Muscle layer of colon (tissue), 2 donors: Measurements from ENCODE around the gene TXNL1.

Experiments used
- H3K27ac ChIP-seq: one replicate; pipeline ENCODE4 v1.7.0; 2013; ENCODE audit warnings: low read depth, mild to moderate bottlenecking, low read length, moderate library complexity
- H3K27me3 ChIP-seq, 2 donors: one replicate each; pipeline ENCODE4 v1.7.0; 2013; ENCODE audit warnings: low read length in 2 of 2, mild to moderate bottlenecking in 2 of 2; ENCODE audit not compliant: insufficient read depth in 2 of 2, control insufficient read depth in 1 of 2
- H3K36me3 ChIP-seq: one replicate; pipeline ENCODE4 v1.7.0; 2013; ENCODE audit warnings: mild to moderate bottlenecking, low read length; ENCODE audit not compliant: insufficient read depth
- H3K4me1 ChIP-seq: one replicate; pipeline ENCODE4 v1.7.0; 2013; ENCODE audit warnings: mild to moderate bottlenecking, low read length; ENCODE audit not compliant: insufficient read depth
- H3K4me3 ChIP-seq, 2 donors: one replicate each; pipeline ENCODE4 v1.7.0; 2013; ENCODE audit warnings: low read length in 2 of 2, low read depth in 1 of 2, mild to moderate bottlenecking in 1 of 2, moderate library complexity in 1 of 2
- H3K9ac ChIP-seq: one replicate; pipeline ENCODE4 v1.7.0; 2013; ENCODE audit warnings: low read length
- H3K9me3 ChIP-seq: one replicate; pipeline ENCODE4 v1.7.0; 2013; ENCODE audit warnings: mild to moderate bottlenecking, low read length
- donor health status: abdominal sarcoma.
- donor health status: Adenocarcinoma of cecum.

TXNL1 gene

DNA sequence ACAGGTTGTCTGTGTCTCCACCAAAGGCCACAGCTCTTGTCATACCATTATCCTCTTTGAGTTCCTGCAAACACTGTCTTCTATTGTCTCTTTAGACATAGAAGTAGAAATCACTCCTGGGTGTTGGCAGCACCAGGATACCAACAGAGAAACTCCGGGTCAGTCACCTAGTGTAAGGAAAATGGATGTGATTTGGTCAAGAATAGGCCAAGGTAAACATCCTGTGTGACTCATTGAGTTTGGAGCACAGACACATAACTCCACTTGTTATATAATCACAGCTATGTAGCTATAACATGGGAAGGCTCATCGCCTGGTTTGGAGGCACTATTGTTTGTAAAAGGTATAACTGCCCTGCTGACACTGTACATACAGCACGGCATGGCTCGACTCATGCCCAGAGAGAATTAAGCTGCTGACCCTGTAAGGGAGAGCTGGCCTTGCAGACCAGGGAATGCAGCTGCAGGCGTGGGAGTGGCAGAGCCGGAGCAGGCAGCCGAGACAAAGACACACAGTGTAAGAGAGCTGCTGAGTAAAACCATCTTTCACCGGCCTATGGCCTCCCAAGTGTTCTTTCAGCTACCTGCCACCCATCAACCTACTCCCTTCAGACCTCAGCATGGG, 3.4 kb upstream of the TXNL1 start:
- Histone ChIP-seq H3K27me3 (no peaks in the 10 kb centered on the region), H3K36me3 (no peaks in the 10 kb centered on the region), H3K9me3 (no peaks in the 10 kb centered on the region), H3K4me3 (no peak overlapping the region), H3K27ac (no peak overlapping the region), H3K9ac (no peak overlapping the region), H3K4me1 (peaks cover 1% of the 10 kb centered on the region)

DNA sequence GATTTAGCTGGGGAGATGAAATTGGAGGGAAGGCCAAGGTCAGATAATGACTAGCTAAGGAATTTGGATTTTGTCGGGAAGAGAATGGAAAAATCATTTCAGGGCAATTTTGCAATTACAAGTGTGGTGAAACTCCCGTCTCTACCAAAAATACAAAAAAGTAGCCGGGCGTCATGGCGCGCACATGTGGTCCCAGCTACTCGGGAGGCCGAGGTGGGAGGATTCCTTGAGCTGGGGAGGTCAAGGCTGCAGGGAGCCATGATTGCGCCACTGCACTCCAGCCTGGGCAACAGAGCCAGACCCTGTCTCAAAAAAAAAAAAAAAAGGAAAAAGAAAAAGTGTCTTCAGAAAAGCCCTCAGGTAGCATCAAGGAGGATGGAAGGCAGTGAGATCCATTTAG, 1.2 kb upstream of the TXNL1 start:
- no peak overlapping the region for H3K9ac ChIP-seq
- no peak overlapping the region for H3K27ac ChIP-seq
- no peak overlapping the region for H3K4me3 ChIP-seq
- H3K4me1 ChIP-seq: peaks cover 19% of the 10 kb centered on the region
- H3K27me3 ChIP-seq: no peaks in the 10 kb centered on the region
- H3K9me3 ChIP-seq: no peaks in the 10 kb centered on the region
- H3K36me3 ChIP-seq: no peaks in the 10 kb centered on the region

- H3K4me1 ChIP-seq: peaks cover 19% of the 10 kb centered on the region
- peak overlapping the region; percentile 30 to 47 for H3K4me3 ChIP-seq
- peak overlapping the region; percentile 87 for H3K27ac ChIP-seq
- H3K9me3 ChIP-seq: no peaks in the 10 kb centered on the region
- H3K9ac ChIP-seq: peak overlapping the region; percentile 36
- no peaks in the 10 kb centered on the region for H3K27me3 ChIP-seq
- H3K36me3 ChIP-seq: no peaks in the 10 kb centered on the region
Observed at GRCh38 chr18:56639104-56639381, 651 bp upstream of the TXNL1 start.

GRCh38 chr18:56637711-56638231, 621 bp downstream of the TXNL1 start:
- peak overlapping the region; percentile 94 for H3K9ac ChIP-seq
- H3K9me3 ChIP-seq: no peaks in the 10 kb centered on the region
- H3K27ac ChIP-seq: peak overlapping the region; percentile 98
- H3K4me3 ChIP-seq: peak overlapping the region; percentile 70 to 97
- H3K27me3 ChIP-seq: no peaks in the 10 kb centered on the region
- peaks cover 19% of the 10 kb centered on the region for H3K4me1 ChIP-seq
- H3K36me3 ChIP-seq: peaks cover 2% of the 10 kb centered on the region

- H3K27ac ChIP-seq: peak overlapping the region; percentile 98
Observed at GRCh38 chr18:56637176-56637575, 1.2 kb downstream of the TXNL1 start.

DNA sequence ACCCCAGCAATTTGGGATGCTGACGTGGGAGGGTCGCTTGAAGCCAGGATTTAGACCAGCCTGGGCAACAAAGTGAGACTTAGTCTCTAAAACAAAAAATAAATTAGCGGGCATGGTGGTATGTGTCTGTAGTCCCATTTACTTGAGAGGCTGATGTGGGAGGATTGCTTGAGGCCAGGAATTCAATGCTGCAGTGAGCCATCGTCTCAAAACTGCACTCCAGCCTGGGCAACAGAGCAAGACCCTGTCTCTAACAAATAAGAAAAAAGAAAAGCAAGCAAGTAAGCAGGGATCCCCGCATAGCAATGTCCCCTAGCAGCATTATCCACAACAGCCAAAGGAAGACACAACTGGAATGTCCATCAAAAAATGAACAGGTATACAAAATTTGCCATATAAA, 3.4 kb downstream of the TXNL1 start:
- H3K4me1 ChIP-seq: peaks cover 26% of the 10 kb centered on the region
- no peaks in the 10 kb centered on the region for H3K27me3 ChIP-seq
- H3K4me3 ChIP-seq: no peak overlapping the region
- H3K36me3 ChIP-seq: peaks cover 6% of the 10 kb centered on the region
- H3K9ac ChIP-seq: no peak overlapping the region
- no peak overlapping the region for H3K27ac ChIP-seq
- H3K9me3 ChIP-seq: no peaks in the 10 kb centered on the region

More at GRCh38 chr18:56637176-56637575, 1.2 kb downstream of the TXNL1 start:
- H3K4me1 ChIP-seq: peaks cover 22% of the 10 kb centered on the region
- peak overlapping the region; percentile 94 for H3K9ac ChIP-seq
- H3K4me3 ChIP-seq: peak overlapping the region; percentile 70 to 97
- H3K36me3 ChIP-seq: peaks cover 6% of the 10 kb centered on the region
- no peaks in the 10 kb centered on the region for H3K9me3 ChIP-seq
- H3K27me3 ChIP-seq: no peaks in the 10 kb centered on the region

GRCh38 chr18:56632070-56633022, 6.0 kb downstream of the TXNL1 start:
- H3K27ac ChIP-seq: no peak overlapping the region
- no peak overlapping the region for H3K9ac ChIP-seq
- peaks cover 6% of the 10 kb centered on the region for H3K36me3 ChIP-seq
- H3K4me1 ChIP-seq: peaks cover 26% of the 10 kb centered on the region
- no peaks in the 10 kb centered on the region for H3K9me3 ChIP-seq
- H3K4me3 ChIP-seq: no peak overlapping the region
- no peaks in the 10 kb centered on the region for H3K27me3 ChIP-seq

DNA sequence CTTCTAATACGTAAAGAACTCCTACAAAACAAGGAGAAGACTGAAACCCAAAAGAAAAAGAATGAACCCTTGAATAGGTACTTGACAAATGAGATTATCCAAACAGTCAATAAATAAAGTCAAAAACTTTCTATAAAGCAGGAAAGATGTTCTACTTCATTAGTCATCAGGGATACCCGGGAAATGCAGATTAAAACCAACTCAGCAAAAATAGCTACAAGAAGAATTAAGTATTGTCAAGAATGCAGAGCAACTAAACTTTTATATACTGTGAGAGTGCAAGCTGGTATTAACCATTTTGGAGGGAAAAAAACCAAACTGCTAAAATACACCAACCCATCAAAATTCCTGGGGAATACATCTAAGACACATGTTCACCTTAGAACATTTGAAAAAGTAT, 10.4 kb downstream of the TXNL1 start:
- H3K27ac ChIP-seq: no peak overlapping the region
- H3K4me3 ChIP-seq: no peak overlapping the region
- H3K27me3 ChIP-seq: no peaks in the 10 kb centered on the region
- peaks cover 8% of the 10 kb centered on the region for H3K4me1 ChIP-seq
- peaks cover 10% of the 10 kb centered on the region for H3K36me3 ChIP-seq
- H3K9me3 ChIP-seq: no peaks in the 10 kb centered on the region
- H3K9ac ChIP-seq: no peak overlapping the region

GRCh38 chr18:56615738-56616520, 22.5 kb downstream of the TXNL1 start:
- Histone ChIP-seq H3K9ac (no peak overlapping the region), H3K4me3 (no peak overlapping the region), H3K9me3 (no peaks in the 10 kb centered on the region), H3K27me3 (no peaks in the 10 kb centered on the region), H3K4me1 (no peaks in the 10 kb centered on the region), H3K36me3 (peaks cover 50% of the 10 kb centered on the region), H3K27ac (no peak overlapping the region)

DNA sequence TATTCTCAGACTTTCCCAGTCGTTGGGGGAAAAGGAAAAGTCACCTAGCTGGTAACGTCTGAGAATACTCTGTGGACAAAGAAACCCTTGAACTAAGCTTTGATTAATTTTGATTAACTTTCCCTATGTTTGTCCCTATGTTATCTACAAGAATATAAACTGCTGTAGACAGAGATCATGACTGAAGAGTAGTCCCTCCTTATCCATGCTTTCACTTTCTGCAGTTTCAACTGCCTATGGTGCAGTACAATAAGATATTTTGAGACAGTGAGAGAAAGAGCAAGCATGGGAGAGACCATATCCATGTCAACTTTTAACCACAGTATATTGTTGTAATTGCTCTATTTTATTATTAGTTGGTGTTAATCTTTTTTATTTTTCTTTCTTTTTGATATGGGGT, 31.8 kb downstream of the TXNL1 start:
- Histone ChIP-seq H3K27me3 (no peaks in the 10 kb centered on the region), H3K4me1 (no peaks in the 10 kb centered on the region), H3K9ac (no peak overlapping the region), H3K36me3 (peaks cover 23% of the 10 kb centered on the region), H3K9me3 (no peaks in the 10 kb centered on the region), H3K27ac (no peak overlapping the region), H3K4me3 (no peak overlapping the region)

GRCh38 chr18:56598422-56598821, 40.0 kb downstream of the TXNL1 start:
- Histone ChIP-seq H3K9me3 (no peaks in the 10 kb centered on the region), H3K27ac (no peak overlapping the region), H3K9ac (no peak overlapping the region), H3K4me1 (no peaks in the 10 kb centered on the region), H3K36me3 (peaks cover 5% of the 10 kb centered on the region), H3K27me3 (no peaks in the 10 kb centered on the region), H3K4me3 (no peak overlapping the region)
